GM18502 (cell line): ENCODE measurements around the gene PDS5B.
A peak's percentile ranks its signal among the peaks of the same experiment; 100 is the strongest.
"Not testable (repeated sequence)": the region's sequence is repeated elsewhere in the genome, so short reads cannot be mapped to it uniquely, and the experiment has no call there.

Source experiments
- ATAC-seq: cut with Tn5 transposase; IDR thresholded peaks from one replicate; pipeline ENCODE4 v1.9.1; 2021; ENCODE audit warnings: mild to moderate bottlenecking; ENCODE audit not compliant: unreplicated experiment, poor library complexity

PDS5B gene

DNA sequence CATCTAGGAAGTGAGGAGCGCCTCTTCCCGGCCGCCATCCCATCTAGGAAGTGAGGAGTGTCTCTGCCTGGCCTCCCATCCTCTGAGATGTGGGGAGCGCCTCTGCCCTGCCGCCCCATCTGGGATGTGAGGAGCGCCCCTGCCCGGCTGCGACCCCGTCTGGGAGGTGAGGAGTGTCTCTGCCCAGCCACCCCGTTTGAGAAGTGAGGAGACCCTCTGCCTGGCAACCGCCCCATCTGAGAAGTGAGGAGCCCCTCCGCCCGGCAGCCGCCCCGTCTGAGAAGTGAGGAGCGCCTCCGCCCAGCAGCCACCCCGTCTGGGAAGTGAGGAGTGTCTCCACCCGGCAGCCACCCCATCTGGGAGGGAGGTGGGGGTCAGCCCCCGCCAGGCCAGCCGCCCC, 129.9 kb downstream of the PDS5B start:
- ATAC-seq: not testable (repeated sequence)

DNA sequence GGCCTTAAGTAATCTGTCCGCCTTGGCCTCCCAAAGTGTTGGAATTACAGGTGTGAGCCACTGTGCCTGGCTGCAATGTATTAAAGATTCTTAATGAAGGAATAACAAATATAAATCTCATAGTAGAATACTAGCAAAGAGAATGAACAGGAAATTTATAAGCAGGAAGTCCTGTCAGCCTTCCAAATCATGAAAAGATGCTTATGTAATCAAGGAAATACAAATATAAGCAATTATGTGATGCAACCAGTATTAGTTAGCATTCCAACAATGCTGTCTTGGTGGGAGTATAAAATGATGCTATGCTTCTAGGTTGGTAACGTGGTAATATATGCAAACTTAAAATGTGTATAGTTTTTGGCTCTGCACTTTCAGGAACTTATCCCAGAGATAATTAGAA, 133.8 kb downstream of the PDS5B start:
- ATAC-seq: no peak

DNA sequence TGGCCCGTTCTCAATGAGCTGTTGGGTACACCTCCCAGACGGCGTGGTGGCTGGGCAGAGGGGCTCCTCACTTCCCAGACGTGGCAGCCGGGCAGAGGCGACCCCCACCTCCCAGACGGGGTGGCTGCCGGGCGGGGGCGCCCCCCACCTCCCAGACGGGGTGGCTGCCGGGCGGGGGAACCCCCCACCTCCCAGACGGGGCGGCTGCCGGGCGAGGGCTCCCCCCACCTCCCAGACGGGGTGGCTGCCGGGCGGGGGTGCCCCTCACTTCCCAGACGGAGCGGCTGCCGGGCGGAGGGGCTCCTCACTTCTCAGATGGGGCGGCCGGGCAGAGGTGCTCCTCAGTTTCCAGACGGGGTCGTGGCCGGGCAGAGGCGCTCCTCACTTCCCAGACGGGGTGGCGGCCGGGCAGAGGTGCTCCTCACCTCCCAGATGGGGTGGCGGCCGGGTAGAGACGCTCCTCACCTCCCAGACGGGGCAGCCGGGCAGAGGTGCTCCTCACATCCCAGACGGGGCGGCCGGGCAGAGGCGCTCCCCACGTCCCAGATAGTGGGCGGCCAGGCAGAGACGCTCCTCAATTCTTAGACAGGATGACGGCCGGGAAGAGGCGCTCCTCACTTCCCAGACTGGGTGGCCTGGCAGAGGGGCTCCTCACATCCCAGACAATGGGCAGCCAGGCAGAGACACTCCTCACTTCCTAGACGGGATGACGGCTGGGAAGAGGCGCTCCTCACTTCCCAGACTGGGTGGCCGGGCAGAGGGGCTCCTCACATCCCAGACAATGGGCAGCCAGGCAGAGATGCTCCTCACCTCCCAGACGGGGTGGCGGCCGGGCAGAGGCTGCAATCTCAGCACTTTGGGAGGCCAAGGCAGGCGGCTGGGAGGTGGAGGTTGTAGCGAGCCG, 135.1 kb downstream of the PDS5B start:
- not testable (repeated sequence) for ATAC-seq

DNA sequence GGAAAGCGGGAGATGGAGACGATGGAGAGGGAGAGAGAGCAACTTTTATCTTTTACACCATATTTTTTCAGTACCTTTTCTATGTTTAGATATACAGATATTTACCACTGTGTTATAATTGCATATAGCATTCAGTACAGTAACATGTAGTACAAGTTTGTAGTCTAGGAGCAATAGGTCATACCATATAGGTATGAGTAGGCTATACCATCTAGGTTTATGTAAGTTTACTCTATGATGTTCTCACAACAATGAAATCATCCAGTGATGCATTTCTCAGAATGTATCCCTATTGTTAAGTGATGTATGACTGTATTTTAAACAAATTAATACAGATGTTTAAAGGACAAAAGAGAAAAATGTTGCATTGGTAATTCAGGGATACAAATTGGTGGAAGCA, 136.1 kb downstream of the PDS5B start:
- ATAC-seq: no peak

DNA sequence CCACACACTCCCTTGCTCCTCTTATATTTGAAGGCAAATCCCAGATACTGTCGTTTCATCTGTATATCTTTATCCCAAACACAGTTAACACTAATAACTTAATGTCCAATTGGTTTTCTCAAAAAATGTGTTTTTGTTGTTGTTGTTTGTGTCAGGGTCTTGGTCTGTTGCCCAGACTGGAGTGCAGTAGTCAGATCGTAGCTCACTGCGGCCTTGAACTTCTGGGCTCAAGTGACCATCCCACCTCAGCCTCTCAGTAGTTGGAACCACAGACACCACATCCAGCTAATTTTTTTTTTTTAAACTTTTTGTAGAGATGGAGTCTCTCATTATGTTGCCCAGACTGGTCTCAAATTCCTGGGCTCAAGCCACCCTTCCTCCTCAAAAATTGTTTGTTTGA, 137.7 kb downstream of the PDS5B start:
- no peak for ATAC-seq

DNA sequence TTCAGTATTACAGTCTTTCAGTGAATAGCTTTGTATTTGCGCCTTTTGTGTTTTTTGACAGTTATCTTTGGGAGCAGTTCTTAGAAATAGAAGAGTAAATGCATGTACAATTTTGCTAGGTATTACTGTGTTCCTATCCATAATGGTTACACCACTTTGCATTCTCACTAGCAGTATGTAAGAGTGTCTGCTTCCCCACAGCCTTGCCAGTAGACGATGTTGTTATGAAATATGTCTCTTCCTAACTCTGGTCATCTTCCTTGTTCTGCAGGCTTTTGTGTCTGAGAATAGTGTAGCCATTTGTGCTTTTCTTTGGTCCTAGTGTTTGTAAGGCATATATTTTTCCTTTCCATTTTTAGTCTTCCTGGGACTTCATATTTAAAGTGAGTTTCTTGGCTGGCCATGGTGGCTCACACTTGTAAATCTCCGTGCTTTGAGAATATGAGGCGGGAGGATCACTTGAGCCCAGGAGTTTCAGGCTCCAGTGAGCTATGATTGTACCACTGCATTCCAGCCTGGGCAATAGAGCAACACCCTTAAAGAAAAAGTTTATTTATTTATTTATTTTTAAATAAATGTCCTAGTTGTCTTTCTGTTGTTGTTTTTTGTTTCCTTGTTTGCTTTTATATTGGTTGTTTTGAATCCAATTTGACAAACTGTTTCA, 140.3 kb downstream of the PDS5B start:
- no peak for ATAC-seq

DNA sequence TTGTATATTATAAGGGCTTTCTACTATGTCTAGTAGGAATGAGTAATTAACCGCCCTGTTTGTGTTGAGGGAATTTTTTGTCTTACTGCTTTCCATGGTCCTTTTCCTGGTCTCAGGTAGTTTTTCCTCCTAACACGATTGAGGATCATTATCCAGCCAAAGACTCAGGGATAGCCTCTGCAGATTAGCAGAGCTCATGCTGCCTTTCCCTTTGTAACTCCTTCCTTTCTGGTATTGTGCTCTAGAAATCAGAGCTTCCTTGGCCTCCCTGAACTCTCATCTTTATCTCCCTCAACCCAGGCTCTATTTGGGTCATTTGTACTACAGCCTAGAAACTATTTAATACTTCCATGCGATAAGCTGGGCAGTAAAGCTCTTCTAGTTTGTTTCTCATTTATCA, 142.1 kb downstream of the PDS5B start:
- no peak for ATAC-seq

DNA sequence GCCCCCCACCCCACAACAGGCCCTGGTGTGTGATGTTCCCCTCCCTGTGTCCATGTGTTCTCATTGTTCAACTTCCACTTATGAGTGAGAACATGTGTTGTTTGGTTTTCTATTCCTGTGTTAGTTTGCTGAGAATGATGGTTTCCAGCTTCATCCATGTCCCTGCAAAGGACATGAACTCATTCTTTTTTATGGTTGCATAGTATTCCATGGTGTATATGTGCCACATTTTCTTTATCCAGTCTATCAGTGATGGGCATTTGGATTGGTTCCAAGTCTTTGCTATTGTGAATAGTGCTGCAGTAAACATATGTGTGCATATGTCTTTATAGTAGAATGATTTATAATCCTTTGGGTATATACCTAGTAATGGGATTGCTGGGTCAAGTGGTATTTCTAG, 142.8 kb downstream of the PDS5B start:
- not testable (repeated sequence) for ATAC-seq

DNA sequence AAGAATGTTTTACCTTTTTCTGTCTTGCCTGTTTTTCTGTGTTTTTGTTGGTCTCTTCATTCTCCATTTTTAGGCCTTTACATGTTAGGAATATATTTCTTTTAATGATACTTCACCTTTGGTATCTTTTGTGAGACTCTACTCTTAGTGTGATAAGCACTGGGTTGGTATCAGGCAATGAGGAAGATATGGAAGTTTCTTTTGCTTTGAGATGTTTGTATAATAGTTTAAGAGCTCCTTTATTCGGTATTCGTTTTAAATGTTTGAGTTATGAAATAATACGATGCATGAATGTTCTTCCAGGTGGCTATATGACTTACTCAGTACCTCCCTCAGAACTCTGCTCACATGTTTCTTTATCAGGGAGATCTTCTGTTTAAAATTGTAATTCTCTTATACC, 144.8 kb downstream of the PDS5B start:
- no peak for ATAC-seq

DNA sequence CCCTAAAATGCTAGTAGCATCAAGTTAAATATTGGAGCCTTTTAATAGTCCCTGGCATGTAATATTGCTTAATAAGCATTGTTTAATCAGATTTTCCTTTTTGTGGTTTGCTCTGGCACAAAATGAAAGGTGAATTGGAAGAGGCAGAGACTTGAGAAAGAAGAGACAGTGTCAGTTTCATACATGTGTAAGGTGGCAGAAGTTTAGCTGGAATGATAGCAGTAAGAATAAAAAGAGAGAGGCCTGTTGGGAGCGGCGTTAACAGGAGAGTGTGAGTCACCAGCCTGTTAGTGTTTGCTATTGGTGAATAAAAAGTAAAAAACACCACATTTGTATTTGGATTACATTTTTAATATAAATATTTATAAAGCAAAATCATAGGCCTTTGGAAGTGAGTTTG, 145.3 kb downstream of the PDS5B start:
- ATAC-seq: no peak

DNA sequence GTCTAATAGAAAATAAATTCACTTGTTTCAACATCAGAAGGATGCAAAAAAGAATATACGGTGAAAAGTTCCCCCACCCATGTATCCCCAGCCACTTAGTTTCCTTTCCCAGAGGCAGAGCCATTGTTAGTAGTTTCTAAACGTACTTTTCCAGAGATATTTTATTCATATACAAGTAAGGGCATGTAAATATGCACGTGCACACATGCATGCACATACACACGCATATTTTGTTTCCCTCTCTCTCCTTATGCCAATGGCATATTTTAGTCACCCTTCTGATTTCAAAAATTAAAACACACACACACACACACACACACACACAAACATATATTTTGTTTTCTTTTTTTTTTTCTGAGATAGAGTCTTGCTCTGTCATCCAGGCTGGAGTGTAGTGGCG, 147.4 kb downstream of the PDS5B start:
- no peak for ATAC-seq

DNA sequence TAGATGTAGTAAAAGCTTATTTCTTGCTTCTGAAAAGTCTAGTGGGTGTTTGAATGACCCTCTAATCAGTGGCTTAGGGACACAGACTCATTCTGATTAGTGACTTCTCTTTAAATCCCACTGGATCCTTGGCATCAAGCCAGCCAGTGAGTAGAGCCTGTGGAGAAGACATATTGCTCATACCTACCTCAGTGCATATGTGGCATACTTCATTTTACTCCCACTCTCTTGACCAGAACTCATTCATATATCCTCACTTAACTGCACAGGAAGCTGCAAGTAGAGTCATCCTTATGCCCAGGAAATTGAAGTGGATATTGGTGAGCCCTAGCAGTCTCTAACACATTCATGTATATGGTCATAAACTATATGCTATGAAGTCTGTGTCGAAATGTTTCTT, 148.3 kb downstream of the PDS5B start:
- no peak for ATAC-seq

DNA sequence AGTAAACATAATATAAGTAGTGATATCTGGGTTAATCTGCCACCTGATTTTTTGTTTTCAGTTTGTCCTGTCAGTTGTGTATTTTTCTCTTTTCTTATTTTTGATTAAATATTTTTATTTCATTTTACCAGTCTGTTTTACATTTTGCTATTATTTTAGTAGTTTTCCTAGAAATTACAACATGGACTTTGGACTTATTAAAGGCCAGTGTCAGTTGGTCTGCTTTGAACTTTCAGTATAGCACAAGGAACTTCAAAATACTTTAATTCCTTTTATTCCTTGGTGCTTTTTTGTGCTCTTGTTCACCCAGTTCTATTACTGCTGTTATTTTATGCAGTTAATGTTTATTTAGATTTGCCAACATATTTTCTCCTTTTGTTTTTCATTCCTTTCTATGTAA, 149.6 kb downstream of the PDS5B start:
- ATAC-seq: no peak

DNA sequence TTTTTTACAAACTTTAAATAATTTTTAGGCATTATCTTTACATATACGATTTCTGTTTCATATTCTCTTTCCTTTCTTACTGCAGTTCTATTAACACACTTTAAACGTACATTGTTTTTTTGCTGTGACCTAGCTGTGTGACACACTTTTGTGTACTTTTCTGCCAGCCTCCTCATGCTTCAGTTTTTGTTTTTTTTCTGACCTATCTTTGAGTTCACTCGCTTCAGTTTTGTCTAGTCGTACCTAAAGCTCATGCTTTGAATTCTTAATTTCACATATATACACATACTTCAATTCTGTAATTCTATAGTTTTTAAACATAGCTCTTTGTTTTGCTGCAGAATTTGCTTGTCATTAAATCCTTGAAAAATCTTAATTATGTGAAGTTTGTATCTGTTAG, 150.4 kb downstream of the PDS5B start:
- ATAC-seq: no peak

DNA sequence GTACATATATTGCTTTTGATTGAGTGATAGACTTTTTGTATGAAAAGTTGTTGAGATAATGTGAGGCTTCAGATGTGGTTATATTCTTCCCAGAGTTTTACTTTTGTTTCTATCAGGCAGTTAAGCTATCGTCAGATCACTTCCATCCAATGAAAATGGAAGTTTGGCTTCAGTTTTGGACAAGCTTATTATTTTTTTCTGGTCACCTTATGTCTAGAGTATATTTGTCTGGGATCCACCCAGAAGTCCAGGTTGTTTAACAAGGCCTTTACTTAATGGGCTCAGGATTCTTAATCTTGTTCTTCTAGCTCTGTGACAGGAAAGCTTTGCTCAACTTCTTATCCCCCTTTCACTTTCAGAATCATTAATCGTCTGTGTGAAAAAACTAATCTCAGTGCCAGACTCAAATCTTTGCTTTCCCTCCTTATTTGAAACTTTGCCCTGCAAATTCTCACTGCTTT, 150.9 kb downstream of the PDS5B start:
- peak; percentile 73 for ATAC-seq

DNA sequence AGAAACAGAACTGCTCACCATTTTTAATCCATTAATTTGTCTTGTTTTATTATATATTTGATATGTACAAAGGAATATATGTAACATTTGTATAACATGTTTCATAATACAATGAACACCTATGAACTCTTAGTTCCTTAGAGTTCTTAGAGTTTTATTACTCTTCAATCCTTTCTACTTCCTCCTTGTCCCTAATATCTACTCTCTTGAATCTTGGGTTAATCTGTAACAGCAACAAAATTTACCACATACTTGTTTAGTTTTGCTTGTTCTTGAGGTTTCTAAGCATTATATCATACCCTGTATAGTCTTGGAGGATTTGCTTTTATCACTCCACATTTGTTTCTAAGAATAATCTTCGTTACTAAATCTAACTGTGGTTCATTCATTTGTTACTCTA, 151.4 kb downstream of the PDS5B start:
- peak; percentile 41 for ATAC-seq

DNA sequence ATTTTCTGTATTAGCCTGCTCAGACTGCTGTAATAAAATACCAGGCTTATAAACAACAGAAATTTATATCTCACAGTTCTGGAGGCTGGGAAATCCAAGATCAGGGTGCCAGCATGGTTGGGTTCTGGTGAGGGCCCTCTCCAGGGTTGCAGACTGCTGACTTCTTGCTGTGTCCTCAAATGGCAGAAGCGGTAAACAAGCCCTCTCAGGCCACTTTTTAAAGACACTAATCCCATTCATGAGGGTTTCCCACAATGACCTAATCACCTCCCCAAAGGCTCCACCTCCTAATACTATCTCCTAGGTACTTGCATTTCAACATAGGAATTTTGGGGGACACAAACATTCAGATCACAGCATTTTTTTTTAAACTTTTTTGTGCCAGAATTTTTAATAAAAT, 159.3 kb downstream of the PDS5B start:
- no peak for ATAC-seq

DNA sequence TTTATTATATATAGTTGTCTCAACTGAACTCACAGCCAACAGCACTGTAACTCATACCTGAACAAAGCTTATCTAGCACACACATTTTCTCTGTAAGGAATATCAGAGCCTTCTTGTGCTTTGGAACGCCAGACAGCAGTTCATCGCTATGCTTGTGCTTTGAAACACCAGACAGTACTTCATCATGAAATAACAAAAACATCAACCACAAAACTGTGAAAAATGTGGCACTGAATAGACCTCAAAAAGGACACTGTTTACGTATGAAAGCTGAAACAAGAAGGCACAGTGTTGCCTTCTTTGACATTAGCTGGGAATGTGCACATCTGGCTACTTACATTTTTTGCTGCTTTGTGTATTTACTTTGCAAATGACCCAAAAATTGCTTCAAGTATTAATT, 160.2 kb downstream of the PDS5B start:
- no peak for ATAC-seq

DNA sequence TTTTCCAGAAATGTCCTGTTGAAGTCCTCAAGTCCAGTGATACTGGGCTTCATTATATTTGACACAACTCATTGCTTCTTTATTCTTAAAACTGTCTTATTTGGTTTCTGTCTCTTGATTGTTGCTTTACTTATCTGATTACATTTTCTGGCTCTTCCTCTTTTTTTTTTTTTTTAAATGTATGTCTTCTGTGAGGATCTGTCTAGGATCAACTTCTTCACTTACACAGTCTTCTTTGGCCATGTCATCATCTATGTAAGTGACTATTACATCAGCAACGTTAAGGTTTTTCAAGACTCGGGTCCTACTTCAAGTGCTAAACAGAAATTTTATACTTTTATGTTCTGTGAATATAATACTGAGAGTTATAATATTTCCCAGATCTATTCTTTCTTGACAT, 162.1 kb downstream of the PDS5B start:
- ATAC-seq: no peak

DNA sequence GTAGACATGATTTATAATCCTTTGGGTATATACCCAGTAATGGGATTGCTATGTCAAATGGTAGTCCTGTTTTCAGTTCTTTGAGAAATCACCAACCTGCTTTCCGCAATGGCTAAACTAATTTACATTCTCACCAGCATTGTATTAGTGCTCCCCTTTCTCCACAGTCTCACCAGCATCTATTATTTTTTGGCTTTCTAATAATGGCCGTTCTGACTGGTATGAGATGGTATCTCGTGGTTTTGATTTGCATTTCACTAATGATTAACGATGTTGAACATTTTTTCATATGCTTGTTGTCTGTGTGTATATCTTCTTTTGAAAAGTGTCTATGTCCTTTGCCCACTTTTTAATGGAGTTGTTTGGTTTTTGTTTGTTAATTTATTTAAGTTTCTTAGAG, 165.1 kb downstream of the PDS5B start:
- no peak for ATAC-seq

DNA sequence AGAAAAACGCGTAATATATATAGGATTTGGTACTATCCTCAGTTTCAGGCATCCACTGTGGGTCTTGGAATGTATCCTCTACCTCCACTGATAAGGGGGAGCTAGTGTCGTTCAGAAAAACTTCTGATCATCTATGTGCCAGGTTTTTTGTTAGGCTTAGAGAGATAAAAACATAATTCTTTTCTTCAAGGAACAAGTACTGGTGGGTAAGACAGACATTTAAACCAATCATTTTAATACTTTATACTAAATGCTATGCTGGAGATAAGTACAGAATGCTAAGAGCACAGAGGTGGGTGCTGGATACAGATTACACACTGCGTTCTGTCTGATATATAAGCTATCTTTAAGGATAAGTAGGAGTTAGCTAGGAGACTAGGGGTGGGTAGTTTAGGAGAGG, 166.1 kb downstream of the PDS5B start:
- no peak for ATAC-seq
